ENCODE measurements around the gene NES. TPM values are rescaled to one million over a fixed set of nuclear protein-coding genes. Genes with fewer than 3 reads are reported as not detected.

The NES gene
- total and polyA plus RNA-seq, 11 donors: 59.7 to 499 (median 158) TPM

DNA sequence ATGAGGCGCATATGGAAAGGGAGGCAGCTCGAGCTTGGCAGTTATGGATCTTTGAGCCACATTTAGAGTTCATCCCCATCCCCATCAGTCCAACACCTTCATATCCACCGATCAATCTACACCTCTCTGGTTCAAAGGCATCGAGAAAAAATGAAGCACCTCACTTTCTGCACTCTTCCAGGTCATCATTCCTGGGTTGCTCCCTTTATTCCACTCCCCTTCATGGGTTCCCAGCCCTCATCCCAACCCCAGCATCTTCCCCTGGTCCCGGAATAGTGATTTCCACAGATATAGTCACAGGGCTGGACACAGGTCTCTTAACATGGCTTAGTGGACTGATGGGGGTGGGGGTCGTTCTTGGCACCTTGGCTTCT lies 57.6 kb downstream of the NES start:
- Histone ChIP-seq H3K27ac (no peak overlapping the region), H3K9me3 (no peaks in the 10 kb centered on the region), H3K36me3 (no peaks in the 10 kb centered on the region), H3K4me1 (peaks cover 0 to 43% (median 19%) of the 10 kb centered on the region in 12 donors), H3K27me3 (peaks cover 0 to 29% (median 12%) of the 10 kb centered on the region in 9 donors), H3K4me3 (no peak overlapping the region)
- DNase-seq: no peak
- intact Hi-C loops (cut with DNase I): loop anchor here in 3 of 10 donors (5.0 to 10.0 kb wide), 2 partner anchors 235 to 237 kb away; no protein-coding TSS in a partner anchor
- TF ChIP-seq CTCF (IDR thresholded peaks at IDR 0.05) (peak in 2 of 12 donors; percentile 2 to 4), POLR2A (IDR thresholded peaks at IDR 0.05) (no peak)
- no peak for ATAC-seq
- 27 to 36% (median 29%) methylated on average over 6 of the region's 6 CpGs for WGBS, 4 donors

- intact Hi-C loops (cut with DNase I): loop anchor here in 3 of 10 donors (5.0 to 10.0 kb wide), 2 partner anchors 234 to 237 kb away; no protein-coding TSS in a partner anchor
Observed at GRCh38 chr1:156618853-156619581, 58.2 kb downstream of the NES start, which contains the start of gene HAPLN2. TSS of gene HAPLN2 (plus strand) at chr1:156619415. CDS start at chr1:156623491, 4,076 bp downstream.

More at GRCh38 chr1:156618853-156619581, 58.2 kb downstream of the NES start, which contains the start of gene HAPLN2:
- H3K4me1 ChIP-seq: peaks cover 0 to 38% (median 13%) of the 10 kb centered on the region in 12 donors
- 10 to 22% (median 19%) methylated on average over 7 of the region's 7 CpGs for WGBS, 4 donors
- no peak within 1 kb of the TSS for H3K4me3 ChIP-seq
- H3K9me3 ChIP-seq: no peaks in the 10 kb centered on the region
- H3K36me3 ChIP-seq: no peaks in the 10 kb centered on the region
- no peak for TF ChIP-seq POLR2A (IDR thresholded peaks at IDR 0.05)
- TF ChIP-seq CTCF (IDR thresholded peaks at IDR 0.05): peak in 7 of 12 donors; percentile 14 to 40 (median 28)
- peaks cover 0 to 24% (median 9%) of the 10 kb centered on the region in 9 donors for H3K27me3 ChIP-seq
- ATAC-seq (no peak), DNase-seq (no peak)
- no peak within 1 kb of the TSS for H3K27ac ChIP-seq

Other genes starting within 250 kb of the NES start
- gene MEF2D, start 176.6 kb downstream of the NES start, total RNA-seq: 100 to 1,000 TPM in 3 of 9 donors, 10 to 100 TPM in 6; 75.0 to 203 (median 93.2) TPM
- 10 to 100 TPM; 40.5 to 68.8 TPM for gene MEF2D, start 176.6 kb downstream of the NES start, polyA plus RNA-seq
- gene IQGAP3, start 104.8 kb downstream of the NES start, total RNA-seq: 1 to 10 TPM in 2 of 9 donors, under 1 TPM in 7; 0.09 to 5.1 (median 0.27) TPM
- under 1 TPM; 0.11 to 0.25 TPM for gene IQGAP3, start 104.8 kb downstream of the NES start, polyA plus RNA-seq
- gene TTC24, start 97.7 kb downstream of the NES start, total RNA-seq: under 1 TPM in 1 of 9 donors, not detected in 8; 0.19 TPM
- gene TTC24, start 97.7 kb downstream of the NES start, polyA plus RNA-seq: not detected
- gene NAXE, start 85.6 kb downstream of the NES start, total RNA-seq: 100 to 1,000 TPM in 5 of 9 donors, 10 to 100 TPM in 4; 87.4 to 141 (median 111) TPM
- 100 to 1,000 TPM in 1 of 2 donors, 10 to 100 TPM in 1; 75.8 to 101 TPM for gene NAXE, start 85.6 kb downstream of the NES start, polyA plus RNA-seq
- 10 to 100 TPM in 8 of 9 donors, 1 to 10 TPM in 1; 8.8 to 30.1 (median 12.6) TPM for gene GPATCH4, start 75.9 kb downstream of the NES start, total RNA-seq
- gene GPATCH4, start 75.9 kb downstream of the NES start, polyA plus RNA-seq: 10 to 100 TPM; 21.6 to 67.5 TPM
- 1 to 10 TPM in 4 of 9 donors, under 1 TPM in 5; 0.52 to 2.4 (median 0.95) TPM for gene HAPLN2, start 58.0 kb downstream of the NES start, total RNA-seq
- 1 to 10 TPM; 1.2 to 3.0 TPM for gene HAPLN2, start 58.0 kb downstream of the NES start, polyA plus RNA-seq
- under 1 TPM in 4 of 9 donors, not detected in 5; 0.09 to 0.27 (median 0.15) TPM for gene BCAN, start 35.3 kb downstream of the NES start, total RNA-seq
- gene BCAN, start 35.3 kb downstream of the NES start, polyA plus RNA-seq: under 1 TPM; 0.10 to 0.15 TPM
- 10 to 100 TPM in 1 of 9 donors, 1 to 10 TPM in 4, under 1 TPM in 1, not detected in 3; 0.80 to 11.4 (median 1.7) TPM for gene CRABP2, start 28.2 kb upstream of the NES start, total RNA-seq
- gene CRABP2, start 28.2 kb upstream of the NES start, polyA plus RNA-seq: 1 to 10 TPM in 1 of 2 donors, under 1 TPM in 1; 0.46 to 1.5 TPM
- 10 to 100 TPM in 8 of 9 donors, 1 to 10 TPM in 1; 8.9 to 18.9 (median 15.0) TPM for gene METTL25B, start 51.1 kb upstream of the NES start, total RNA-seq
- 10 to 100 TPM; 15.6 to 24.3 TPM for gene METTL25B, start 51.1 kb upstream of the NES start, polyA plus RNA-seq
- 10 to 100 TPM in 8 of 9 donors, 1 to 10 TPM in 1; 8.4 to 17.9 (median 12.8) TPM for gene ISG20L2, start 51.4 kb upstream of the NES start, total RNA-seq
- gene ISG20L2, start 51.4 kb upstream of the NES start, polyA plus RNA-seq: 10 to 100 TPM in 1 of 2 donors, 1 to 10 TPM in 1; 5.1 to 17.6 TPM
- gene MRPL24, start 63.7 kb upstream of the NES start, total RNA-seq: 100 to 1,000 TPM in 1 of 9 donors, 10 to 100 TPM in 8; 74.8 to 117 (median 79.6) TPM
- 100 to 1,000 TPM; 135 to 230 TPM for gene MRPL24, start 63.7 kb upstream of the NES start, polyA plus RNA-seq
- gene HDGF, start 74.3 kb upstream of the NES start, total RNA-seq: 100 to 1,000 TPM; 137 to 224 (median 147) TPM
- 100 to 1,000 TPM in 1 of 2 donors, 10 to 100 TPM in 1; 87.7 to 240 TPM for gene HDGF, start 74.3 kb upstream of the NES start, polyA plus RNA-seq
- 10 to 100 TPM; 34.6 to 55.5 (median 39.0) TPM for gene PRCC, start 90.1 kb upstream of the NES start, total RNA-seq
- 10 to 100 TPM; 39.0 to 49.9 TPM for gene PRCC, start 90.1 kb upstream of the NES start, polyA plus RNA-seq
- gene SH2D2A, start 139.4 kb upstream of the NES start, total RNA-seq: 1 to 10 TPM in 6 of 9 donors, under 1 TPM in 3; 0.52 to 8.2 (median 1.9) TPM
- gene SH2D2A, start 139.4 kb upstream of the NES start, polyA plus RNA-seq: 1 to 10 TPM in 1 of 2 donors, under 1 TPM in 1; 0.95 to 1.1 TPM
- gene INSRR, start 181.7 kb upstream of the NES start, total RNA-seq: under 1 TPM in 7 of 9 donors, not detected in 2; 0.07 to 0.35 (median 0.11) TPM
- under 1 TPM in 1 of 2 donors, not detected in 1; 0.42 TPM for gene INSRR, start 181.7 kb upstream of the NES start, polyA plus RNA-seq
- 1 to 10 TPM in 5 of 9 donors, under 1 TPM in 4; 0.22 to 1.6 (median 1.1) TPM for gene NTRK1, start 183.5 kb upstream of the NES start, total RNA-seq
- 1 to 10 TPM in 1 of 2 donors, under 1 TPM in 1; 0.30 to 1.4 TPM for gene NTRK1, start 183.5 kb upstream of the NES start, polyA plus RNA-seq
- 10 to 100 TPM in 2 of 9 donors, 1 to 10 TPM in 7; 4.1 to 14.7 (median 7.5) TPM for gene PEAR1, start 216.3 kb upstream of the NES start, total RNA-seq
- 1 to 10 TPM; 7.1 TPM for gene PEAR1, start 216.3 kb upstream of the NES start, polyA plus RNA-seq
- gene LRRC71, start 243.2 kb upstream of the NES start, total RNA-seq: under 1 TPM in 1 of 9 donors, not detected in 8; 0.27 TPM
- under 1 TPM; 0.06 to 0.42 TPM for gene LRRC71, start 243.2 kb upstream of the NES start, polyA plus RNA-seq

Measured in heart left ventricle (tissue), 16 donors.